ENCODE results near the gene ASB18.
"Not testable (repeated sequence)": the region's sequence is repeated elsewhere in the genome, so short reads cannot be mapped to it uniquely, and the experiment has no call there.

The ASB18 gene

GRCh38 chr2:236284208-236284607 is 20.0 kb upstream of the ASB18 start:
- no peak for DNase-seq

GRCh38 chr2:236282406-236282805 is 18.2 kb upstream of the ASB18 start:
- DNase-seq = no peak

- DNase-seq = no peak
These were observed 17.2 kb upstream of the ASB18 start for GRCh38 chr2:236281423-236281822.

GRCh38 chr2:236273126-236273525 is 8.9 kb upstream of the ASB18 start:
- no peak for DNase-seq

- DNase-seq = no peak
These were observed 7.6 kb upstream of the ASB18 start for GRCh38 chr2:236271851-236272250.

- DNase-seq = not testable (repeated sequence)
These were observed 5.7 kb upstream of the ASB18 start for GRCh38 chr2:236269876-236270275.

GRCh38 chr2:236265675-236266074 is 1.5 kb upstream of the ASB18 start:
- DNase-seq = no peak

- no peak for DNase-seq
These were observed 2.0 kb downstream of the ASB18 start for GRCh38 chr2:236262238-236262637.

- DNase-seq = no peak
These were observed 2.8 kb downstream of the ASB18 start for GRCh38 chr2:236261452-236261851.

GRCh38 chr2:236259371-236259770 is 4.8 kb downstream of the ASB18 start:
- DNase-seq = no peak

- DNase-seq = no peak
These were observed 6.6 kb downstream of the ASB18 start for GRCh38 chr2:236257575-236257974.

- no peak for DNase-seq
These were observed 7.1 kb downstream of the ASB18 start for GRCh38 chr2:236257136-236257535.

GRCh38 chr2:236256366-236256985 is 7.7 kb downstream of the ASB18 start:
- no peak for DNase-seq

GRCh38 chr2:236254674-236255073 is 9.5 kb downstream of the ASB18 start:
- no peak for DNase-seq

GRCh38 chr2:236254001-236254400 is 10.2 kb downstream of the ASB18 start:
- DNase-seq = no peak

- no peak for DNase-seq
These were observed 11.6 kb downstream of the ASB18 start for GRCh38 chr2:236252602-236253001.

- no peak for DNase-seq
These were observed 13.2 kb downstream of the ASB18 start for GRCh38 chr2:236250909-236251579.

GRCh38 chr2:236250286-236250685 is 13.9 kb downstream of the ASB18 start:
- no peak for DNase-seq

GRCh38 chr2:236249066-236249465 is 15.1 kb downstream of the ASB18 start:
- no peak for DNase-seq

- no peak for DNase-seq
These were observed 17.4 kb downstream of the ASB18 start for GRCh38 chr2:236246711-236247246.

GRCh38 chr2:236244256-236244655 is 19.9 kb downstream of the ASB18 start:
- no peak for DNase-seq

- DNase-seq = no peak
These were observed 22.1 kb downstream of the ASB18 start for GRCh38 chr2:236242057-236242495.

GRCh38 chr2:236241181-236242056 is 22.8 kb downstream of the ASB18 start:
- no peak for DNase-seq

Data from stimulated activated CD4-positive, alpha-beta T cell treated with anti-CD3 and anti-CD28 coated beads, Interleukin-4, amount 100 ng/mL, for 4 hours (primary cell).